OCI-M1 (cell line): ENCODE results near the gene DHX29.

ENCODE experiments used
- DNase-seq: peaks from one replicate; lab custom pipeline; 2025; lab: John Stamatoyannopoulos, UW

DHX29 gene

GRCh38 chr5:55313870-55314617, 6.5 kb upstream of the DHX29 start:
- DNase-seq: peak; percentile 22

GRCh38 chr5:55308254-55308836, 851 bp upstream of the DHX29 start:
- peak; percentile 62 for DNase-seq

- peak; percentile 57 for DNase-seq
These were observed 682 bp downstream of the DHX29 start for GRCh38 chr5:55306641-55307382.

GRCh38 chr5:55305345-55305744, 2.1 kb downstream of the DHX29 start:
- DNase-seq: peak; percentile 54

GRCh38 chr5:55304584-55304983, 2.9 kb downstream of the DHX29 start:
- DNase-seq: peak; percentile 76

- no peak for DNase-seq
These were observed 4.2 kb downstream of the DHX29 start for GRCh38 chr5:55303238-55303690.

GRCh38 chr5:55300890-55301289, 6.6 kb downstream of the DHX29 start:
- no peak for DNase-seq

GRCh38 chr5:55294935-55295334, 12.6 kb downstream of the DHX29 start:
- no peak for DNase-seq

- DNase-seq: no peak
These were observed 16.5 kb downstream of the DHX29 start for GRCh38 chr5:55290991-55291390.

- no peak for DNase-seq
These were observed 17.7 kb downstream of the DHX29 start for GRCh38 chr5:55289808-55290207.

- peak; percentile 50 for DNase-seq
These were observed 21.0 kb downstream of the DHX29 start for GRCh38 chr5:55286411-55286933.

- no peak for DNase-seq
These were observed 28.7 kb downstream of the DHX29 start for GRCh38 chr5:55278778-55279177.

- no peak for DNase-seq
These were observed 30.7 kb downstream of the DHX29 start for GRCh38 chr5:55276771-55277170.

- DNase-seq: no peak
These were observed 49.2 kb downstream of the DHX29 start for GRCh38 chr5:55258339-55258738.

- no peak for DNase-seq
These were observed 52.7 kb downstream of the DHX29 start for GRCh38 chr5:55254802-55255201.

GRCh38 chr5:55250064-55250463, 57.4 kb downstream of the DHX29 start:
- no peak for DNase-seq

- DNase-seq: peak; percentile 12
These were observed 65.7 kb downstream of the DHX29 start for GRCh38 chr5:55241746-55242145.

- no peak for DNase-seq
These were observed 70.7 kb downstream of the DHX29 start for GRCh38 chr5:55236800-55237199.

GRCh38 chr5:55234121-55234700, 73.3 kb downstream of the DHX29 start:
- no peak for DNase-seq

- peak; percentile 45 for DNase-seq
These were observed 74.2 kb downstream of the DHX29 start, which contains the start of gene CCNO for GRCh38 chr5:55232985-55233928. Gene CCNO (minus strand): TSS chr5:55233608. CDS start chr5:55233523, 85 bp downstream.
